H1 (cell line): ENCODE data around the gene VDR. TPM values are rescaled to one million over a fixed set of nuclear protein-coding genes. Genes with fewer than 3 reads are reported as not detected.

Experiments
- CTCF ChIA-PET: fragments of 300-600 bp; sonication (Branson Sonifier 250); formaldehyde crosslinking; loops from one replicate; lab custom pipeline; 2021; ENCODE audit not compliant: partially characterized antibody; lab: Charles Lee
- POLR2A ChIA-PET: fragments of 300-600 bp; sonication (Branson Sonifier 250); formaldehyde crosslinking; loops from one replicate; lab custom pipeline; 2021; ENCODE audit warnings: inconsistent platforms; ENCODE audit not compliant: partially characterized antibody; lab: Charles Lee
- DNase-seq, 2 experiments: peaks; one replicate each; pipeline versions ENCODE4 v3.0.0 to v3.0.0-alpha.2; 2010 to 2022; ENCODE audit warnings: low spot score in 2 of 2, low read depth in 1 of 2, mixed read lengths in 1 of 2
- FAIRE-seq: peaks from 2 replicates; lab custom pipeline; 2011; peaks lifted over from hg19 to GRCh38; lab: Jason Lieb, UNC
- H2AFZ ChIP-seq: 2 replicates; pipeline ENCODE4 v1.8.1; 2012; ENCODE audit warnings: low read length, inconsistent platforms
- H2AK5ac ChIP-seq: 2 replicates; pipeline ENCODE4 v1.6.1; 2013; ENCODE audit warnings: low read depth, low read length
- H2BK120ac ChIP-seq: replicated peaks from 2 replicates; pipeline ENCODE3; 2013; ENCODE audit warnings: low read depth, low read length, inconsistent platforms
- H2BK12ac ChIP-seq: 2 replicates; pipeline ENCODE4 v1.6.1; 2013; ENCODE audit warnings: low read depth, low read length
- H2BK15ac ChIP-seq: 2 replicates; pipeline ENCODE4 v1.6.1; 2013; ENCODE audit warnings: low read length
- H2BK20ac ChIP-seq: 2 replicates; pipeline ENCODE4 v1.6.1; 2013; ENCODE audit warnings: low read length
- H2BK5ac ChIP-seq: 2 replicates; pipeline ENCODE4 v1.6.1; 2013; ENCODE audit warnings: low read depth, low read length
- H3K14ac ChIP-seq: 2 replicates; pipeline ENCODE4 v1.6.1; 2013; ENCODE audit warnings: inconsistent platforms; ENCODE audit not compliant: insufficient read length
- H3K18ac ChIP-seq: 2 replicates; pipeline ENCODE4 v1.6.1; 2013; ENCODE audit warnings: low read length; ENCODE audit errors: extremely low read depth
- H3K23ac ChIP-seq: 2 replicates; pipeline ENCODE4 v1.6.1; 2013; ENCODE audit warnings: inconsistent platforms; ENCODE audit not compliant: insufficient read length
- H3K23me2 ChIP-seq: 2 replicates; pipeline ENCODE4 v1.6.1; 2013; ENCODE audit warnings: low read depth, low read length
- H3K27ac ChIP-seq: 2 replicates; pipeline ENCODE4 v1.6.1; 2011; ENCODE audit warnings: low read depth, low read length, inconsistent platforms
- H3K27me3 ChIP-seq, 4 experiments: replicated peaks in 1 of 4; 1 replicate in 1 of 4; 2 replicates in 3 of 4; pipeline versions ENCODE4 v1.6.1 to v1.8.1; 2011 to 2013; ENCODE audit warnings: low read length in 3 of 4, mild to moderate bottlenecking in 3 of 4, inconsistent platforms in 2 of 4, mixed read lengths in 2 of 4, moderate library complexity in 1 of 4; ENCODE audit not compliant: control insufficient read depth in 3 of 4, insufficient read depth in 3 of 4; ENCODE audit errors: extremely low read depth in 1 of 4
- H3K36me3 ChIP-seq, 4 experiments: 2 replicates each; pipeline versions ENCODE4 v1.6.1 to v1.8.1; 2011 to 2013; ENCODE audit warnings: mild to moderate bottlenecking in 4 of 4, low read length in 3 of 4, moderate library complexity in 2 of 4, control low read depth in 1 of 4, inconsistent platforms in 1 of 4; ENCODE audit not compliant: insufficient read depth in 4 of 4, control insufficient read depth in 2 of 4
- H3K4ac ChIP-seq: replicated peaks from 2 replicates; pipeline ENCODE3; 2013; ENCODE audit warnings: low read length, low read depth, mixed read lengths, inconsistent platforms; ENCODE audit not compliant: insufficient read length
- H3K4me1 ChIP-seq, 4 experiments: replicated peaks in 1 of 4; 1 replicate in 1 of 4; 2 replicates in 3 of 4; pipeline versions ENCODE4 v1.6.1 to v1.8.1; 2011 to 2013; ENCODE audit warnings: low read length in 3 of 4, inconsistent platforms in 2 of 4, mixed read lengths in 1 of 4; ENCODE audit not compliant: insufficient read depth in 4 of 4, control insufficient read depth in 3 of 4
- H3K4me2 ChIP-seq, 2 experiments: 2 replicates each; pipeline versions ENCODE4 v1.6.1 to v1.8.1; 2011 to 2013; ENCODE audit warnings: low read depth in 2 of 2, low read length in 2 of 2, control low read depth in 1 of 2, inconsistent platforms in 1 of 2, mild to moderate bottlenecking in 1 of 2; ENCODE audit not compliant: insufficient read depth in 1 of 2
- H3K4me3 ChIP-seq, 4 experiments: fragments of 200-600, 300-600 bp in 1 of 4; sonication (generic), shearing (Covaris generic), sonication (Bioruptor Twin) in 1 of 4; 2 replicates each; pipeline versions ENCODE4 v1.5.1 to v1.8.1; 2011 to 2016; ENCODE audit warnings: low read length in 4 of 4, low read depth in 3 of 4, control low read depth in 2 of 4, inconsistent platforms in 2 of 4, mild to moderate bottlenecking in 2 of 4, mixed read lengths in 1 of 4, moderate library complexity in 1 of 4; ENCODE audit not compliant: insufficient read depth in 2 of 4; ENCODE audit errors: extremely low read depth in 1 of 4
- H3K56ac ChIP-seq: replicated peaks from 2 replicates; pipeline ENCODE3; 2013; ENCODE audit warnings: low read depth, mild to moderate bottlenecking, mixed read lengths, low read length, inconsistent platforms; ENCODE audit not compliant: insufficient read length
- H3K79me1 ChIP-seq: 2 replicates; pipeline ENCODE4 v1.6.1; 2013; ENCODE audit warnings: low read depth, low read length, control low read depth
- H3K79me2 ChIP-seq, 2 experiments: 2 replicates each; pipeline versions ENCODE4 v1.6.1 to v1.8.1; 2012 to 2013; ENCODE audit warnings: low read length in 2 of 2, mild to moderate bottlenecking in 2 of 2, inconsistent platforms in 1 of 2; ENCODE audit not compliant: insufficient read depth in 2 of 2, control insufficient read depth in 1 of 2
- H3K9ac ChIP-seq, 4 experiments: replicated peaks in 1 of 4; 1 replicate in 1 of 4; 2 replicates in 3 of 4; pipeline versions ENCODE4 v1.6.1 to v1.8.1; 2011 to 2013; ENCODE audit warnings: low read depth in 3 of 4, low read length in 3 of 4, control low read depth in 2 of 4, mild to moderate bottlenecking in 2 of 4, moderate library complexity in 2 of 4, inconsistent platforms in 1 of 4; ENCODE audit errors: extremely low read depth in 1 of 4
- H3K9me3 ChIP-seq, 2 experiments: 2 replicates each; pipeline versions ENCODE4 v1.6.1 to v1.8.1; 2012 to 2013; ENCODE audit warnings: mild to moderate bottlenecking in 2 of 2, moderate library complexity in 2 of 2, control low read depth in 1 of 2, inconsistent platforms in 1 of 2, low read depth in 1 of 2, low read length in 1 of 2, mixed read lengths in 1 of 2; ENCODE audit not compliant: insufficient read depth in 2 of 2
- H4K20me1 ChIP-seq, 2 experiments: replicated peaks in 1 of 2; 2 replicates each; pipeline versions ENCODE3 to v1.8.1; 2011 to 2013; ENCODE audit warnings: inconsistent platforms in 2 of 2, low read length in 2 of 2, mild to moderate bottlenecking in 1 of 2; ENCODE audit not compliant: insufficient read depth in 2 of 2, control insufficient read depth in 1 of 2
- H4K5ac ChIP-seq: 2 replicates; pipeline ENCODE4 v1.6.1; 2013; ENCODE audit warnings: low read length, low read depth, mixed read lengths, inconsistent platforms; ENCODE audit not compliant: insufficient read length
- H4K8ac ChIP-seq: 2 replicates; pipeline ENCODE4 v1.8.0; 2013; ENCODE audit warnings: mild to moderate bottlenecking, moderate library complexity, low read length, inconsistent platforms; ENCODE audit not compliant: insufficient read depth; ENCODE audit errors: extremely low read depth
- H4K91ac ChIP-seq: replicated peaks from 2 replicates; pipeline ENCODE3; 2013; ENCODE audit warnings: low read length, mixed read lengths, inconsistent platforms; ENCODE audit not compliant: insufficient read length
- BACH1 ChIP-seq: IDR thresholded peaks from 2 replicates; pipeline ENCODE4 v1.6.1; 2012; ENCODE audit warnings: low read length, improper control_type of control experiment
- EGR1 ChIP-seq: IDR thresholded peaks from 2 replicates; pipeline ENCODE4 v1.6.1; 2011; ENCODE audit warnings: low read depth, low read length, borderline replicate concordance
- GABPA ChIP-seq: IDR thresholded peaks from 2 replicates; pipeline ENCODE4 v1.6.1; 2011; ENCODE audit warnings: mild to moderate bottlenecking, low read length, moderate library complexity, borderline replicate concordance; ENCODE audit not compliant: insufficient read depth
- NRF1 ChIP-seq: IDR thresholded peaks from 2 replicates; pipeline ENCODE4 v1.6.1; 2011; ENCODE audit warnings: mild to moderate bottlenecking, low read depth, low read length, improper control_type of control experiment
- POLR2A ChIP-seq, 2 experiments: IDR thresholded peaks; 1 replicate in 1 of 2; 2 replicates in 1 of 2; pipeline ENCODE4 v1.6.1; 2011; ENCODE audit warnings: low read depth in 2 of 2, low read length in 2 of 2, mild to moderate bottlenecking in 2 of 2; ENCODE audit errors: control extremely low read depth in 1 of 2
- RBBP5 ChIP-seq: IDR thresholded peaks from 2 replicates; pipeline ENCODE4 v1.7.1; 2012; ENCODE audit warnings: low read depth, mild to moderate bottlenecking, inconsistent platforms, low read length, moderate library complexity, borderline replicate concordance
- TCF12 ChIP-seq: IDR thresholded peaks from 2 replicates; pipeline ENCODE4 v1.6.1; 2011; ENCODE audit warnings: low read depth, mild to moderate bottlenecking, low read length
- WGBS, 2 experiments: shearing (Covaris generic) in 1 of 2; methylation state at CpG; one replicate each; pipeline versions ENCODE4 v1.1.6 to v1.1.7; 2013 to 2015; ENCODE audit warnings: low lambda C conversion rate in 2 of 2, mixed read lengths in 2 of 2, inconsistent platforms in 1 of 2, low coverage in 1 of 2, missing lambda C conversion rate in 1 of 2; ENCODE audit not compliant: insufficient replicate concordance in 2 of 2, insufficient coverage in 1 of 2, insufficient read length in 1 of 2; ENCODE audit errors: extremely low coverage in 1 of 2, missing lambda C conversion rate in 1 of 2; 5-methylcytosine and 5-hydroxymethylcytosine counted together
- polyA plus RNA-seq, 7 experiments: library from polyadenylated mRNA; depleted of rRNA in 3 of 7; stranded (reverse) in 5 of 7; unstranded in 2 of 7; fragments of >200 nt in 5 of 7; fragments of 200-250 nt in 2 of 7; gene quantifications; 1 replicate in 5 of 7; 2 replicates in 1 of 7; 4 replicates in 1 of 7; pipeline versions ENCODE4 v1.2.1 to v1.2.3, GENCODE V29; 2011 to 2013; ENCODE audit warnings: missing spikeins in 2 of 7, mixed read lengths in 2 of 7
- total RNA-seq: library from RNA; stranded (reverse); fragmentation: NEBNext Ultra II Directional; extraction: Animal tissue kit (Norgen Biotek cat#: 25700); gene quantifications from 2 replicates; pipeline ENCODE4 v1.2.1, GENCODE V29; 2021

VDR gene
- total and polyA plus RNA-seq, 2 of the 8 experiments (the other 6 are each of a cell fraction or from before 2014, with no cell fraction given) = 0.44 to 0.65 TPM

GRCh38 chr12:47868041-47868440 lies 36.8 kb downstream of the VDR start:
- Histone ChIP-seq H4K8ac (no peak overlapping the region), H3K4me1 (no peaks in the 10 kb centered on the region), H2AK5ac (no peak overlapping the region), H4K20me1 (no peaks in the 10 kb centered on the region), H3K9ac (no peak overlapping the region), H3K23me2 (no peaks in the 10 kb centered on the region), H3K4me2 (no peak overlapping the region), H3K4ac (no peak overlapping the region), H3K18ac (no peak overlapping the region), H3K27ac (no peak overlapping the region), H2BK120ac (no peak overlapping the region), H3K4me3 (no peak overlapping the region), H3K56ac (no peak overlapping the region), H3K23ac (no peak overlapping the region), H4K91ac (no peak overlapping the region), H2BK5ac (no peak overlapping the region), H3K79me1 (no peaks in the 10 kb centered on the region), H2BK15ac (no peak overlapping the region), H4K5ac (no peak overlapping the region), H2BK12ac (no peak overlapping the region), H3K27me3 (no peaks in the 10 kb centered on the region), H3K14ac (no peak overlapping the region), H2BK20ac (no peak overlapping the region), H3K79me2 (no peaks in the 10 kb centered on the region), H3K9me3 (no peaks in the 10 kb centered on the region), H3K36me3 (no peaks in the 10 kb centered on the region), H2AFZ (no peak overlapping the region)
- WGBS, 2 experiments = 90% methylated on average over 2 of the region's 2 CpGs; no CpG with 5 or more reads in 1 of the 2 experiments
- no peak for TF ChIP-seq TCF12
- no peak for TF ChIP-seq NRF1
- TF ChIP-seq BACH1 = no peak
- TF ChIP-seq POLR2A (IDR thresholded peaks at IDR 0.05; ENCODE audit: control extremely low read depth in 1 of 2, low read depth in 2 of 2, low read length in 2 of 2) = no peak
- TF ChIP-seq GABPA = no peak
- no peak for TF ChIP-seq EGR1
- TF ChIP-seq RBBP5 = no peak
- FAIRE-seq (no peak), DNase-seq (no peak)
- ChIA-PET POLR2A (interaction anchor here (0.7 to 1.0 kb wide), 3 partner anchors 18 to 37 kb away, joined by 3 read pairs; partner anchors contain the start of gene VDR), CTCF (interaction anchor here (1.1 to 4.2 kb wide), 7 partner anchors 23 to 153 kb away, joined by 3 to 28 read pairs (median 6); partner anchors contain the start of gene VDR)
